Measurements from ENCODE around the gene TMEM87A. TPM values are rescaled to one million over a fixed set of nuclear protein-coding genes. Genes with fewer than 3 reads are reported as not detected.

The TMEM87A gene
- total RNA-seq, 4 donors from 2014 or later: 47.1 to 63.1 (median 57.0) TPM

GRCh38 chr15:42231088-42231487, 42.1 kb downstream of the TMEM87A start:
- no peak for TF ChIP-seq CTCF (IDR thresholded peaks at IDR 0.05; ENCODE audit: low read depth)

GRCh38 chr15:42228036-42228435, 45.2 kb downstream of the TMEM87A start:
- no peak for TF ChIP-seq CTCF (IDR thresholded peaks at IDR 0.05; ENCODE audit: low read depth)

- no peak for TF ChIP-seq CTCF (IDR thresholded peaks at IDR 0.05; ENCODE audit: low read depth)
These were observed 46.6 kb downstream of the TMEM87A start for GRCh38 chr15:42226648-42227047.

- no peak for TF ChIP-seq CTCF (IDR thresholded peaks at IDR 0.05; ENCODE audit: low read depth)
These were observed 53.0 kb downstream of the TMEM87A start for GRCh38 chr15:42220216-42220615.

GRCh38 chr15:42218953-42219592, 54.2 kb downstream of the TMEM87A start:
- no peak for TF ChIP-seq CTCF (IDR thresholded peaks at IDR 0.05; ENCODE audit: low read depth)

- no peak for TF ChIP-seq CTCF (IDR thresholded peaks at IDR 0.05; ENCODE audit: low read depth)
These were observed 55.7 kb downstream of the TMEM87A start for GRCh38 chr15:42217568-42217967.

GRCh38 chr15:42215913-42216829, 57.1 kb downstream of the TMEM87A start:
- no peak for TF ChIP-seq CTCF (IDR thresholded peaks at IDR 0.05; ENCODE audit: low read depth)
